AG09309 (cell line): Measurements from ENCODE around the gene PPIL6.

ENCODE experiments used
- DNase-seq: peaks from one replicate; pipeline ENCODE4 v3.0.0-alpha.2; 2010; ENCODE audit warnings: low read depth
- H3K4me3 ChIP-seq: 2 replicates; pipeline ENCODE4 v1.5.1; 2011; ENCODE audit warnings: mild to moderate bottlenecking, low read depth, low read length, moderate library complexity; ENCODE audit not compliant: control insufficient read depth
- CTCF ChIP-seq: IDR thresholded peaks from 2 replicates; pipeline ENCODE4 v1.5.1; 2011; ENCODE audit warnings: mild to moderate bottlenecking, low read depth, low read length, inconsistent platforms; ENCODE audit not compliant: insufficient read depth, control insufficient read depth; ENCODE audit errors: missing control alignments

The PPIL6 gene

GRCh38 chr6:109449795-109450673 lies 9.6 kb upstream of the PPIL6 start:
- DNase-seq: no peak
- no peak for TF ChIP-seq CTCF
- no peak overlapping the region for H3K4me3 ChIP-seq

- no peak for TF ChIP-seq CTCF
- H3K4me3 ChIP-seq: no peak overlapping the region
- DNase-seq: no peak
These were observed 8.8 kb upstream of the PPIL6 start for GRCh38 chr6:109449064-109449794.

GRCh38 chr6:109448615-109449014 lies 8.2 kb upstream of the PPIL6 start:
- no peak for DNase-seq
- no peak overlapping the region for H3K4me3 ChIP-seq
- TF ChIP-seq CTCF: no peak

GRCh38 chr6:109447878-109448555 lies 7.6 kb upstream of the PPIL6 start:
- TF ChIP-seq CTCF: no peak
- no peak overlapping the region for H3K4me3 ChIP-seq
- DNase-seq: no peak

- no peak for DNase-seq
- H3K4me3 ChIP-seq: no peak overlapping the region
- no peak for TF ChIP-seq CTCF
These were observed 6.7 kb upstream of the PPIL6 start for GRCh38 chr6:109447087-109447486.

- no peak for DNase-seq
- H3K4me3 ChIP-seq: no peak overlapping the region
- no peak for TF ChIP-seq CTCF
These were observed 6.1 kb upstream of the PPIL6 start for GRCh38 chr6:109446541-109446940.
